ENCODE measurements around the gene RBM14.

Gene RBM14

GRCh38 chr11:66674964-66675602 is 58.7 kb downstream of the RBM14 start:
- Histone ChIP-seq H3K4me1 (ENCODE audit: control insufficient read depth in 1 of 2, insufficient read depth in 1 of 2, low read depth in 1 of 2, low read length in 1 of 2) (peaks cover 26 to 28% of the 10 kb centered on the region in 2 experiments), H3K27me3 (no peaks in the 10 kb centered on the region), H3K36me3 (no peaks in the 10 kb centered on the region), H3K4me3 (ENCODE audit: low read depth in 1 of 2, low read length in 1 of 2) (no peak overlapping the region), H3K9me3 (no peaks in the 10 kb centered on the region), H3K27ac (peak overlapping the region; percentile 65)
- no peak for TF ChIP-seq CTCF (IDR thresholded peaks at IDR 0.05)

GRCh38 chr11:66676282-66676919 is 60.0 kb downstream of the RBM14 start:
- no peaks in the 10 kb centered on the region for H3K27me3 ChIP-seq
- peaks cover 26 to 28% of the 10 kb centered on the region in 2 experiments for H3K4me1 ChIP-seq (ENCODE audit: control insufficient read depth in 1 of 2, insufficient read depth in 1 of 2, low read depth in 1 of 2, low read length in 1 of 2)
- H3K9me3 ChIP-seq, result no peaks in the 10 kb centered on the region
- H3K27ac ChIP-seq, result peak overlapping the region; percentile 65
- H3K4me3 ChIP-seq (ENCODE audit: low read depth in 1 of 2, low read length in 1 of 2), result peak overlapping the region; percentile 92 to 94
- TF ChIP-seq CTCF (IDR thresholded peaks at IDR 0.05), result no peak
- H3K36me3 ChIP-seq, result no peaks in the 10 kb centered on the region
